Stimulated activated CD4-positive, alpha-beta T cell treated with anti-CD3 and anti-CD28 coated beads, Interleukin-2, amount 100 ng/mL, for 48 hours (primary cell): ENCODE results near the gene AK2.
"Not testable (repeated sequence)": the region's sequence is repeated elsewhere in the genome, so short reads cannot be mapped to it uniquely, and the experiment has no call there.

ENCODE experiments used
- DNase-seq, 2 donors: peaks; one replicate each; pipeline ENCODE4 v3.0.0-alpha.2; 2020

Gene AK2

DNA sequence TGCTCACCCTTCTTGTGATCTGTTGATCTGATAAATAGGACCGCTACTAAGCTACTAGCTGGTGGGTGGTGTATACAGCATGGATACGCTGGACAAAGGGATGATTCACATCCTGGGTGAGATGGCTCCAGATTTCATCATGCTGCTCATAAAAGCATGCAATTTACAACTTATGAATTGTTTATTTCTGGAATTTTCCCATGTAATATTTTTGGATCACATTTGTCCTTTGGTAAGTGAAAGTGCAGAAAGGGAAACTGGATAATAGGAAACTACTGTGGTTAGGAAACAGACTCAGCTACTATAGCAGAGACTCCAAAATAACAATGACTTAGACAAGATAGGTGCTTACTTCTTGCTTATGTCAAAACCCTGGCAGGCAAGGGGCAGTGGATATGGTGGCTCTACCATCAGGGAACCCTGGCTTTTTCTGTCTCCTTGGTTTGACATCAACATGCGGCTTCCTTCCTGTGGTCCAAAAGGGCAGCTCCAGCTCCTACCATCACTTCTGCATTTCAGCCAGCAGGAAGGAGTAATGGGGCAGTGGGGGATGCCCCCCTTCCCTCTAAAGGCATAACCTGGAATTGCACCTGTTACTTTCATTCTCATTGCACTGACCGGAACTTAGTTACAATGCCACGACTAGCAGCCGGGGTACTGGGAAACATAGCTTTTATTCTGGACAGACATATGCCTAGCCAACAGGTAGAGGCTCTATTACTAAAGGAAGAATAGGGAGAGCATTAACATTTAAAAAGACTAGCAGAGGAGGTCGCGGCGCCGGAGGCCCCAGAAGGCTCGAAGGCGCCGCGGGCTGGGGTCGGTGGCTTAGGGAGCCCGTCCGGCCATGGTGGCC lies 13.8 kb upstream of the AK2 start:
- no peak for DNase-seq

DNA sequence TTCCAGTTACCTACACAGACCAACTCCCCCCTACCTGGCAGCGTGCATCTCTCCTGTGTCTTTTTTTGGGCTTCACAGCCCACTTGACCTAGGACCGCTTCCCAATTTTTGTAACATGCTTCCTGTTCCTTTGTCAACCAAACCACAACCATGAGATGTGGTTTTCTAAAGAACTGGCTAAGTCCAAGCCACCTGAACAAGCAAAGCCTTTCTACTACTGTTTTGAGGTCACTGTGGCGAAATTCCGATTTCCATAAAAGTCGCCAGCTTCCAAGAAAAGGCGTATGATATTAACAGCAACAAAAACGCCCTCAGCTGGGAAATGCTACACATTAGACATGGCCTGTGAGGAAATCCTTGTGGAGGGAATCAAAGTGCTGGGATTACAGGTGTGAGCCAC lies 12.7 kb upstream of the AK2 start:
- DNase-seq: no peak

DNA sequence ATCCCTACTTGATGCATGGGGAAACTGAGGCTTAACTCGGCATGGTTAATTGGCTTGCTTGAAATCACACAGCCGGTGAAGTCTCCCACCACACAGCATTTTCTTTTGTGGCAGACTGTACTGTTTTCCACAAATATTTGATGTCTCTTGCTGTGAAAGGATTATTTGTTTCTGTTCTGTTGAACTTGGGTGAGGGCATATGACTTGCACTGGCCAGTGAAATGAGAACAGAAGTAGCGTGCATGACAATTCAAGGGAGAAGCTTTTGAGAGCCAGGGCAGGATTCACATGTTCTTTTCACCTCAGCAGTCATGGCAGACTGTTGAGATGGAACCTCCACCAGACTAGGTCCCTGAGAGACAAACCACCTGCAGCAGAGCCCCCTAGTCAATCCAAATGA lies 11.7 kb upstream of the AK2 start:
- DNase-seq: no peak

DNA sequence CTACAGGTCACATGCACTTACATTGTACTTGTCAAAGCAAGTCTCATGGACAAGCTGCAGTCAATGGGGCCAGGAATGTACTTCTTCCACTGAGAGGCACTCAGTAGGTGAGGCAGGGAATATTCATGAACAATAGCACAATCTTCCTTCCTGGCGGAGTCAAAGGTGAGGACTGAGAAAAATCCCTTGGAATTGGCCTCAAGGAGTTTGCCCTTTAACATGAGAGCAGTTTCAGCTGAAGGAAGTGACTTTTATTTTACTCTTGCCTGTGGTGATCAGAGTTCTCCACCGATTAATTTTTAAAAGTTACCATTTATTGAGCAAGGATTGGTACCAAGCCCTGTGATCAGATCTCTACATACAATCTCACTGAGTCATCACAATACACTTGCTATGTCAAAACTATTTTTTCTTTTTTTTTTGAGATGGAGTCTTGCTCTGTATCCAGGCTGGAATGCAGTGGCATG lies 11.2 kb upstream of the AK2 start:
- DNase-seq: no peak

DNA sequence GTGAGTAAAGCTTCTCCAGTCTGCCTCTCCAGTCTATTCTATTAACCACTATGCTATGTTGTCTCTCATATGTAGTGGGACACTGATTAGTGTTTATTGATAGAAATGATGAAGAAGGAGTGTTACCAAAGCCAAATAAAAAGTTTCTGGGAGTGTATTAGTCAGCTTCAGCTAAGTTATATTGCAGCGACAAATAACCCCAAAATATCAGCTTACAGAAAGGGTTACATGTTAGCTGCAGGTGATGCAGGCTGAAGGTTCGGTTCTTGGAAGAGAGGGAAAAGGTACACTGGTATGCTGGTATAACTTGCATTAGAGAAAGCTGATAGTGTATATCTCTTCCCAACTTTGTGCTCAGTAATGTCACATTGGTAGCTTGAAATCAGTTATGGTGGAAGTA lies 10.6 kb upstream of the AK2 start:
- DNase-seq: no peak

DNA sequence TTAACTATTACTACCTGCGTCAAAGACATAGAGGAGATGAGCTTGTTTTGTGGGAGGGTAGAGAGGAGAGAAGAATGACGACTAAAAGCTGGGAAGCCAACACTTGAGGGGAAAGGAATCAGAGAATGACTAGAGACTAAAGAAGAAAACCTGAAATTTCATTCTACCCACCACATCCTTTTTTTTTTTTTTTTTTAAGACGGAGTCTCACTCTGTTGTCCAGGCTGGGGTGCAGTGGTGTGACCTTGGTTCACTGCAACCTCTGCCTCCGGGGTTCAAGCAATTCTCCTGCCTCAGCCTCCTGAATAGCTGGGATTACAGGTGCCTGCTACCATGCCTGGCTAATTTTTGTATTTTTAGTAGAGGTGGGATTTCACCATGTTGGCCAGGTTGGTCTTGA lies 9.6 kb upstream of the AK2 start:
- DNase-seq: not testable (repeated sequence)

DNA sequence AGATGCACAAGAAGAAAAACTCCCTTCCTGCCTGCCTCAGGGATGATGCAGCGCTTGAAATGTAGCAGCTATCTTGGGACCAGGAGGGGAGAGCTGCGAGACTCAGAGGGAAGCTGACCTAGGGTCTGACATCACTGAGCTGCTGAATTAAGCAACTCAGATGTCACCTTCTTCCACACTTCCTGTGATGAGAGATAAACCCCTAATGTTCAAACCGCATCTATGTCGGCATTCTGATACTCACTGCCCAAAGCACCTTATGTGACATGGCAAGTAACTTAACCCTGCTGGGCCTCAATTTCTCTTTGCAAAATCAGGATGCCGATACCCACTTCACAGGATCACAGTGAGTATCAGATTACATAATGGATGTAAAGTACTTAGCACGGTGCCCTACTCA lies 9.1 kb upstream of the AK2 start:
- no peak for DNase-seq

DNA sequence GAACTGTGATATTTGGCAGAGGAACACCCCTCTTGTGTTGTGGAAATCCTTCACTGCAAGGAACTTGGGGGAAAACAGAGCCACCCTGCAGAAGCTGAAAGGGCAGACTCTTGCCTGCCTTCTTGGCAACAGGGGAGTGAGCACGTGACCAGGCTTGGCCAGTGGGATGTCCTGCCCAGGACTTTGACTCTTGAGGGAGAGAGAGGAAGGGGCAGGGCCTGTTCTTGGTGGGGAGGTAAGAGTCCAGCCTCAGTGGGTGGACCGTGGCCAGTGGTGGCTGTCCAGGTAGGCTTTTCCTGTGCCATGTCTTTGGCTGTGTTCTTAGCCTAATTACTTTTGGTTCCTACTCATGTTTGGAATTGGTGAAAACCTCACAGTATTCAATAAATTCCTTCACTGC lies 8.6 kb upstream of the AK2 start:
- no peak for DNase-seq

DNA sequence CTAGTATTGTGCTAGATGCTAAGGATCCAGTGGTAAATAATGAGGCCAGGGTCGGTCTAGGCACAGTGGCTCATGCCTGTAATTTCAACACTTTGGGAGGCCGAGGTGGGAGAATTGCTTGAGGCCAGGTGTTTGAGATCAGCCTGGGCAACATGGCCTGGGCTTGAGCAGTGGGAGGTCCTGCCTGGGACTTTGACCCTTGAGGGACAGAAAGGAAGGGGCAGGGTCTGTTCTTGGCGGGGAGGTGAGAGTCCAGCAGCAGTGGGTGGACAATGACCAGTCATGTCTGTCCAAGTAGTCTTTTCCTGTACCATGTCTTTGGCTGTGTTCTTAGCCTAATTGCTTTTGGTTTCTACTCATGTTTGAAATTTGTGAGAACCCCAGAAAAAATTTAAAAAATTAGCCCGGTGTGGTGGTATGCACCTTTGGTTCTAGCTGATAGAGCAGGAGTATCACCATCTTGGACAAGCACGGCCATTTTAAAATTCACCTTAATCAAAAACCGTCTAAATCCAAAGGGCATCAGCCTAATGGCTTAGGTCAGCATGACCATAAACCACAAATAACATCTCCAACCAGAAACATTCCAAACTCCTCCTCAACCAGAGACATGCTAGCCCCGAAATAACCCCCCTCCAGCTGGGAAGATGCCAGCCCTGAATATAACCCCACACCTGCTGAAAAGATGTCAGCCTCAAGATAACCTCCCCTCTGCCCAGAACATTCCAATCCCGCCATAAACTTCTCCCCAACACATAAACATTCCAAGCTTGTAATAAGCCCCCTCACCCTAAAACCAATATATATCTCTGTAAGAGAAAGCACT lies 6.8 kb upstream of the AK2 start:
- DNase-seq: no peak

DNA sequence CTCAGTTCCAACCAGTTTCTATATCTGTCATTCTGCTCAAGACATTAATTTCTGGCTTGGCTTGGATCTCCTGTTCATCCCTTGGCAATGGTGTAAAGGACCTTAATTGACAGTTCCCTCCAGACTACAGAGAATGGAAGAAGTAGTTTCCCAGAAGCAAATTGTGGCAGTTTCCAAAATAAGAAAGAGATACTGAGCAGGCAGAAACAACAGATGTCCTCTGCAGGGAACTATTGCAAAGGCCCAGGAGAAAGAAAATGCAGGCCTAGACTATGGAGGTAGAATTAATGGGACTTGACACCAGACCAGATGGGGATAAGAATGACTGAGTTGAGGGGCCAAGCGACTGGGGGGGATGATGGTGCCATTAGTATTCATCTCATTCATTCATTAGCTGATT lies 6.1 kb upstream of the AK2 start:
- DNase-seq: no peak

DNA sequence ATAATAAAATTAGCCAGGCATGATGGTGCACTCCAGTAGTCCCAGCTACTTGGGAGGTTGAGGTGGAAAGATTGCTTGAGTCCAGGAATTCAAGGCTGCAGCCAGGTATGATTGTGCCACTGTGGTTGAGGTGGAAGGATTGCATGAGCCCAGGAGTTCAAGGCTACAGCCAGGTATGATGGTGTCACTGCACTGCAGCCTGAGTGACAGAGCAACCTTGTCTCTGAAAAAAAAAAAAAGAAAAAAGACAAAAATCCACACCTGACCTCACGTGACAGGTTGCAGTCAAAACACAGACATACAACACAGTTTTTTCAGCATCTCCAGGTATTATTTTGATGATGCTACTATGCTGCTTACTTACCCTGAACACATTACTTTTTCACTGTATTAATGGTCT lies 4.3 kb upstream of the AK2 start:
- no peak for DNase-seq

DNA sequence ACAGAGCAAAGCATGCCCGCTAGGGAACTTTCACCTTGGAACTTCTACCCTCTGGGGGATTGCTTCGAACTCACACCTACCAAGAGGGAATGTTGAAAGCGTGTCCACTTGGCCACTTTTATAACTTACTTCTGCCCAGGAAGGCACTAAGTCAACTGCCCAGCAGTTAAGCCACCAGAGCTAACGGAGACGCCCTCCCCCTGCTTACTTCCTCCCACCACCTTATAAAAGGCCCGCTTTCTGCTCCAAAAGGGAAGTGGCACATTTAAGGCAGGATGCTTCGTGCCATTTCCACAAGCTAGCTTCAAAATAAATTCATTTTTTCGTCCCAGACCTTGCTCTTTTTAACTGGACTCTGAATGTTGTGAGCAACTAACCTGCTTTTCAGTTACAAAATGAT lies 3.2 kb upstream of the AK2 start:
- no peak for DNase-seq

DNA sequence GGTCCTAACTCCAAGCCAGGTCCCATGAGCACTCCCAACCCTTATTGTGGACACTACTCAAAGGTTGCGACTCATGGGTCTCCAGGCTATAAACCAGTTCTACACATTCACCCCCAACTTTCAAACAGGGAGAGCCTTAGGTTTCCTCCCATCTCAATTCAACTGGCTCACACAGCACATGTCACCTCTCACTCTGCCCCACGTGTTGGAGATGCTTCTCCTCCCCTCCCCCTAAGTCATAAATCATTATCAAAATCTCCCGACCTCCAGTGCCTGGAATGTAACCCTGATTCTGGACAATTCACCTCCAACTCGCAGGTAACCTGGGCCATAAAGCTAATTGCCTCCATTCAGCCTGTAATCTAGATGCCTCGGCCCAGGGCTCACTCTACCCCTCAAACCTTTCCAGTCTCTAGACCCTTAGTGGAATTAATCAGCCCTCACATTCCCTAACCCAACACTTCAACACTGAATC lies 595 bp downstream of the AK2 start:
- DNase-seq: no peak

DNA sequence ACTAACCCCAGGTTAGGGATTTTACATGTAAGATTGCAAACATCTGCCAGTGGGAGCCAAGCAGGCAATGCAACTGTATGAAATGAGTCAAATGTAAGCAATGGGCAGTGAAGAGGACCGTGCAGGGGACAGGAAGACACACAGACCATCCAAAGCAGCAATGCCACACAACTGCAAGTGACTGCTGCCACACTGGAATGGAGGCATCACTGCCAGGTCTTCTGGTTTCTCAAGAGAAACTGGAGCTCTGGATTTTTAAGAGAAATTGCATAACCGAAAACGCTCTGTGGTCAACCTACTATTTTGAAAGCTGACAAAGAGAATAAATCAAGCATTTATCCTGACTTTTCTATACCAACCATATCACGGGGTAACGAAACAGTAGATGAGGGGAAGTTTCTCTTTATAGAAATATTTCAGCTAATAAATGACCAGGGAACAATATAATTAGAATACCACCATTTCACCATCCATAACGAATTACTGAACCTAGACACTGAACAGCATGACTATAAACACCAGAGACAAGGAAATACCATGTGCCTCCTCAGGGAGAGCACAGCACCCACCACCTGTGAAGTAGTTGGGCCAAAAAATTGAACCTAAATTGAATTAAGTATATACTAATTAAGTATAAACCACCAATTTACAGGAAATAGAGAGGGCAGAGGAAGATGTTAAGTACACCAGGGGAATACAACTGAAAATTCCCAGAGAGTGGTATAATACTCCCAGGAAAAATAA lies 4.4 kb downstream of the AK2 start:
- no peak for DNase-seq

DNA sequence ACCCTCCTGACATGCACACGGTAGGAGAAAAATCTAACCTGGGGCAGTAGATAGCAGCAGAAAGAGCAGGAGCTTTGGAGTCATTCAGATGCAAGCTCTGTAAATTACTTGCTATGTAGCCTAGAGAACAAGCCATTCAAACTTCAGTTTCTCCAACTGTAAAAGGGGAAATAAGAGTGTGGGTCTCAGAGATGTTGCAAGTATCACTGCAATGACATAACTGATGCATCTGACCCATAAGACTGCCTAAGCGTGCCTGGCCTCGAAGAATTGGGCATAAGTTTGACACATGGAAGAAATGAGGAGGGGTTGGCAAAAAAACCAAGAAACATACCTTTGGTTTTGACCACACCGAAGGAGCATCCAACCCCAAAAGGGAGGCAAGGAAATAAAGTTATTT lies 5.2 kb downstream of the AK2 start:
- DNase-seq: no peak

DNA sequence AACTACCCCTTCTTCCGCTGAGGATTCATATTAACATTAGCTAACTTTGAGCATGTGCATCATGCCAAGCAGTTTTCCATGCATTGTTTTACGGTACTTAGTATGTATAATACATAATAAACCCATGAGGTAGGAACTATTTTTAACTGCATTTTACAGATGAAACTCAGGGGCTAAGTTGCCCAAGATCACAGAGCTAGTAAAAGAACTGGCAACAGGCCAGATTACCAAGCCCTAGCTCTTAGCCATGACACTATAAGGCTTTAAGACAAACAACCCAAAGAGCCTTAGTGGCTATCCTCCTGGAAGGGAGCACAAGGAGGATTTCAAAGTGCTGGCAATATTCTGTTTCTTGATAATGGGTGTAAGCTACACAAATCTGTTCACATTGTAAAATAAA lies 6.1 kb downstream of the AK2 start:
- no peak for DNase-seq

DNA sequence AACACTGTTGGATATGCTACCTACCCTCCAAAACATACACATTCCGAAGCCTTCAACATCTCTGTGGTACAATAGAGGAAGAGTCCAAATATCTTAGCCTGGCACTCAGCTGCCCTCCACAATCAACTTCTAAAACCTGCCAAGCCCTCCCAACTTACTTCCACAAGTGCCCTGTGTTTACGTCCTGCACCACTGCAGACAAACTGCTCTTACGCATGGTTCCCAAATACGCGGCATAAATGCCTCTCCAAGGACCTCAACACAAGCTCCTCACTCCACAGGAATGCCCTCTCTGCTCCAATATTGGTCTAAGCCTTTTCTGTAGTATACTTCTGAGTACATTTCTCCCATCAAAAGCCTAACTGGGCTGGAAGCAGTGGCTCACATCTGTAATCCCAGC lies 6.8 kb downstream of the AK2 start:
- no peak for DNase-seq

DNA sequence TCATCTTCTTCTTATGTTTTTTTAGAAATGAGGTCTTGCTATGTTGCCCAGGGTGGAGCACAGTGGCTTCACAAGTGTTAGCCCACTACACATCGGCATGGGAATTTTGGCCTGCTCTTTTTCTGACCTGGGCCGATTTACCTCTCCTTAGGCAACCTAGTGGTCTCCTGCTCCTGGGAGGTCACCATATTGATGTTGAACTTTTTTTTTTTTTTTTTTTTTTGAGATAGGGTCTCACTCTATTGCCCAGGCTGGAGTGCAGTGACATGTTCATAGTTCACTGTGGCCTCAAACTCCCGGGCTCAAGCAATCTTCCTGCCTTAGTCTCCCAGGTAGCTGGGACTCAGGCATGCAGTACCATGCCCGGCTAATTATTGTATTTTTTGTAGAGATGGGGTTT lies 7.5 kb downstream of the AK2 start:
- no peak for DNase-seq

DNA sequence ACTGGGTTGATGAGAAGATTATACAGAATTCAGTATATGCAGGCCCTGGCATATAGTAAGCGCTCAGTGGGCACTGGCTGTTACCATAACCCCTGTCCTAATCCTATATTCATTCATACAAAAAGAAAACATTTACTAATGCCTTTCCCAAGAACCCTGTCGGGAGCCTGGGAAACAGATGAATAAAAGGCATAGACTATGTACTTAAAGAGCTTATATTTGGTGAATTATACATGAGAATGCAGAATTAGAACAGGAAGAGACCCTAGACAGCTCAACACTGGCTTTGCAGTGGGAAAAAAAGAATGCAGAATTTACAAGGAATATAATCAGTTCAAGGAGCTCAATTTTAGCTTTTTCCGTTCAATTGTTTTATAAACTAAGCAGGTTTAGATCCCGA lies 10.9 kb downstream of the AK2 start:
- DNase-seq: no peak

DNA sequence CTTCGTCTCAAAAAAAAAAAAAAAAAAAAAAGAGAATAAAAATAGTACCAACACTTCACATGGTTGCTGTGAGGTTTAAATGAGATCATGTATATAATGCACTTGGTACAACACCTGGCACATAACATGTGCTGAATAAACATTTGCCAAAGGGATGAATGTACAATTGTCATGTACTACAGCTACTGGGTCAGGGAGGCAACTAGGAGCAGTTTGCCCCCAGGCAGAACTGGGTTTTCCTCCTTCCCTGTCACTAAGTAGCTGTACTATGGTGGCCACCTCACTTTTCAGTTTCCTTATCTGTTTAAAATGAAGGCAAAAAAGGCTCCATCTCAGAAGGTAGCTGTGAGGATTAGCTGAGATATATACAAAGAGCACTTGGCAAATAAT lies 11.5 kb downstream of the AK2 start:
- DNase-seq: no peak

DNA sequence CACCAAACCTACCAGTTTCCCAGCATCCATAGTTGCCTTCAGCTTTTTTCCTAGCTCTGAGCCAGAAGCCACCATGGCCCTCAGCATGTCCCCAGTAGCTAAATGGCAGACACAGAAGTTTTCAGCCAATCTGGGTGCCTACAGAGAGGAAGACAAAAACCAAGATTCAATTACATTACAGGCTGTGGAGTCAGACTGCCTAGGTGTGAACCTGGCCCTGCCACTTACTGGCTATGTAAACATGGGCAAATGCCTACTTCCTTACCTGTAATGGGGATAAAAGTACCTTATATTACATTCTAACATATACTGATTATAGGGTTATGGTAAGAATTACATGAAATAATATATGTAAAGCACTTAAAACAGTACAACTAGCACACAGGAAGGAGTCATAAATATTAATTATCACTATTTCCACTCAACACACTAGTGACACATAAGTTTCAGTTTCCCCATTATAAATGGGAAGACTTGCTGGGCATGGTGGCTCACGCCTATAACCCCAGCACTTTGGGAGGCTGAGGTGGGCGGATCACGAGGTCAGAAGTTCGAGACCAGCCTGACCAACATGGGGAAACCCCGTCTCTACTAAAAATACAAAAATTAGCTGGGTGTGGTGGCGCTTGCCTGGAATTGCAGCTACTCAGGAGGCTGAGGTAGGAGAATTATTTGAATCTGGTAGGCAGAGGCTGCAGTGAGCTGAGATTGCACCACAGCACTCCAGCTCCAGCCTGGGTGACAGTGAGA lies 12.1 kb downstream of the AK2 start:
- DNase-seq: peak; percentile 66 to 68

DNA sequence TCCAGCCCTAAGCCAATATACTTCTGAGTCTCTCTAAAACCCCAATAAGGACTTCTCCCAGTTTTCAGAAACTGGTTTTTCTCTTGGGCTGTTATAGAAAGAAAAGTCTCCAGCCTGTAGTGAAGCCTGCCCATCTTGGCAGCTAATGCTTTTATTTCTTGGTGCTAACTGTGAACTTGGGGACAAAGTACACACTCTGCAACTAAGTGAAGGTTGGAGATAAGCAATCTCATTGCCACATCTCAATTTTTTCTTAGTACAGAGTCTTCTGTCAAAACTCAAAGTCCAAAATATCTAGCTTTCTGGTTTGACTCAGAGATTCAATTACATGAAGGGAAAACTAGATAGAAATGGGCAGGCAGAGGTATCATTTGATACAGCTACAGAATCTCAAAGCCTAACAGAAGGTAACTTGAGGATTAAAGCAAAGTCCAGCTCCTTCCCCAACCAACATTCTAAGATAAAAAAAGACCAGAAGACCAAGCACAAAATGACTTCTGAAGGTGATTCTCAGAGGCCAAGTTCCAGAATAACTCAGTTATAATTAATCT lies 14.0 kb downstream of the AK2 start:
- no peak for DNase-seq
